Caco-2 (cell line): Measurements from ENCODE around the gene PDZK1IP1. TPM values are rescaled to one million over a fixed set of nuclear protein-coding genes. Genes with fewer than 3 reads are reported as not detected.
A peak's percentile ranks its signal among the peaks of the same experiment; 100 is the strongest.

Experiments used
- BruUV-seq: library from RNA; stranded (reverse); fragments of 400-500 nt; replicated peaks from 2 replicates; lab custom pipeline; 2021; lab: Mats Ljungman, UMichigan
- CTCF ChIA-PET: fragments of 300-600 bp; sonication (Branson Sonifier 250); formaldehyde crosslinking; loops from one replicate; lab custom pipeline; 2022; ENCODE audit warnings: antibody characterized with exemption; lab: Charles Lee
- POLR2A ChIA-PET: fragments of 300-600 bp; sonication (Branson Sonifier 250); formaldehyde crosslinking; loops from one replicate; lab custom pipeline; 2022; ENCODE audit warnings: antibody characterized with exemption; lab: Charles Lee
- DNase-seq, 2 experiments: peaks; one replicate each; pipeline versions ENCODE4 v3.0.0 to v3.0.0-alpha.2; 2020 to 2022
- H3K27me3 ChIP-seq: replicated peaks from 2 replicates; pipeline ENCODE4 v1.6.0; 2011; ENCODE audit warnings: low read length; ENCODE audit not compliant: control insufficient read depth, insufficient read depth
- H3K36me3 ChIP-seq: 2 replicates; pipeline ENCODE4 v1.5.1; 2011; ENCODE audit warnings: low read length; ENCODE audit not compliant: control insufficient read depth, insufficient read depth
- H3K4me1 ChIP-seq: fragments of 250-450 bp; sonication (Bioruptor Pico); 2 replicates; pipeline ENCODE4 v1.5.1; 2020; ENCODE audit warnings: mild to moderate bottlenecking
- H3K4me3 ChIP-seq: 2 replicates; pipeline ENCODE4 v1.5.1; 2011; ENCODE audit warnings: low read depth, mild to moderate bottlenecking, control low read depth, low read length
- H3K9me3 ChIP-seq: fragments of 250-450 bp; sonication (Bioruptor Pico); 2 replicates; pipeline ENCODE4 v1.5.1; 2020; ENCODE audit warnings: mild to moderate bottlenecking, moderate library complexity
- H3K27ac Mint-ChIP-seq: one replicate; pipeline ENCODE4 v1.8.0; 2022; ENCODE audit warnings: mixed read lengths; ENCODE audit not compliant: unreplicated experiment
- H3K27me3 Mint-ChIP-seq: one replicate; pipeline ENCODE4 v1.8.0; 2022; ENCODE audit warnings: mixed read lengths; ENCODE audit not compliant: insufficient read depth, unreplicated experiment
- H3K36me3 Mint-ChIP-seq: one replicate; pipeline ENCODE4 v1.8.0; 2022; ENCODE audit warnings: mild to moderate bottlenecking, mixed read lengths; ENCODE audit not compliant: insufficient read depth, unreplicated experiment
- H3K4me1 Mint-ChIP-seq: one replicate; pipeline ENCODE4 v1.8.0; 2022; ENCODE audit warnings: low read depth, mixed read lengths; ENCODE audit not compliant: unreplicated experiment
- H3K4me3 Mint-ChIP-seq: one replicate; pipeline ENCODE4 v1.8.0; 2022; ENCODE audit warnings: mild to moderate bottlenecking, moderate library complexity, mixed read lengths; ENCODE audit not compliant: unreplicated experiment
- H3K9me3 Mint-ChIP-seq: one replicate; pipeline ENCODE4 v1.8.0; 2022; ENCODE audit warnings: mixed read lengths; ENCODE audit not compliant: unreplicated experiment
- CTCF ChIP-seq, 2 experiments: fragments of 200-600 bp in 1 of 2; IDR thresholded peaks; 1 replicate in 1 of 2; 2 replicates in 1 of 2; pipeline versions ENCODE4 v1.5.1 to v1.8.0; 2011 to 2022; ENCODE audit warnings: antibody characterized with exemption in 1 of 2, control low read depth in 1 of 2, inconsistent platforms in 1 of 2, low read depth in 1 of 2, low read length in 1 of 2, mild to moderate bottlenecking in 1 of 2, moderate library complexity in 1 of 2; ENCODE audit not compliant: insufficient read depth in 1 of 2, severe bottlenecking in 1 of 2, unreplicated experiment in 1 of 2
- intact Hi-C: fragments of 100-400 bp; cut with micrococcal nuclease; formaldehyde crosslinking; loops from one replicate; pipeline ENCODE4 v1.10.0; 2022; ENCODE audit not compliant: unreplicated experiment
- total RNA-seq: library from RNA; stranded (reverse); gene quantifications from 2 replicates; pipeline ENCODE4 v1.2.3, GENCODE V29; 2022

PDZK1IP1 gene
- total RNA-seq, 1 experiment from 2014 or later, result 6.1 TPM

DNA sequence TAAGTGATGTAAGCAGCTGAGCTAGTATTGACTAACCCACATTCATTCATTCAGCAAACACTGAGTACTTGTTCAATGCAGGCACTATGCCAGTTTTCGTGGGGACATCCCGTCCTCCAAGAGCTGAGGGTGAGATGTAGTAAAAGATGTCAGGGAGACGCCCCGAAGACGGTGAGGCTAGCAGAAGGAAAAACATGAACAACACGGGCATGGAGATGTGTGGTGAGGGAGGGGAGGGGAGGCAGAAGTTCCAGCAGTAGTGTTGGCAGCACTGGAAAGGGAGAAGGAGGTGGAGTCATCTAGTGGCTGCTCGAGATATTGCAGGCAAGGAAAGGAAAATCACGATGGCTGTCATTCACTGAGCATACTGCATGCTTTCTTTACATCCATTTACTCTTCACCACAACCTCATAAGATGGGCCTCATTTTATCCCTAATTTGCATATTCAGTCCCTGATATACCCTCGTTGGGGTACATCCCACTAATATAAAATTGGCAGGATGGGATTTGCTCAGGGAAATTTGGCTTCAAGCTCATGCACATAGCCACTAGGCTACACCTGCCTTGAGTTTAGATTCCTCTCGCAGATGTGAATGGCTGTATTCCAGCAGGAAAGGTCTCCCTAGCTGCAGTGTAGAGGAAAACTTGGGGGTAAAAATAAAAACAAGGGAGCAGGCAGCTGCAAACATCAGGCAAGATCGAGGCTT is 14.5 kb downstream of the PDZK1IP1 start:
- no peaks in the 10 kb centered on the region for H3K27me3 ChIP-seq
- H3K36me3 Mint-ChIP-seq, result peaks cover 6% of the 10 kb centered on the region
- POLR2A ChIA-PET, result no interaction called here

GRCh38 chr1:47174656-47175020 is 15.2 kb downstream of the PDZK1IP1 start:
- Histone ChIP-seq H3K36me3 (no peaks in the 10 kb centered on the region), H3K4me3 (no peak overlapping the region), H3K9me3 (no peaks in the 10 kb centered on the region), H3K27me3 (no peaks in the 10 kb centered on the region), H3K4me1 (peaks cover 8% of the 10 kb centered on the region; the same call in 1 of the 2 replicates)
- peaks cover 11% of the 10 kb centered on the region for H3K4me1 Mint-ChIP-seq
- H3K36me3 Mint-ChIP-seq, result peaks cover 6% of the 10 kb centered on the region
- no peak overlapping the region for H3K4me3 Mint-ChIP-seq
- CTCF ChIA-PET, result no interaction called here
- DNase-seq, result no peak
- H3K9me3 Mint-ChIP-seq, result no peaks in the 10 kb centered on the region
- POLR2A ChIA-PET, result no interaction called here
- BruUV-seq, result no TSS peak
- H3K27ac Mint-ChIP-seq, result no peak overlapping the region
- intact Hi-C loops, result loop anchor here (10.0 kb wide), 1 partner anchor 540 kb away; no protein-coding TSS in a partner anchor
- H3K27me3 Mint-ChIP-seq, result no peaks in the 10 kb centered on the region
- no peak for TF ChIP-seq CTCF (IDR thresholded peaks at IDR 0.05; ENCODE audit: insufficient read depth in 1 of 2, low read depth in 1 of 2, low read length in 1 of 2, severe bottlenecking in 1 of 2, unreplicated experiment in 1 of 2)

More for the DNA sequence above, 14.5 kb downstream of the PDZK1IP1 start:
- H3K9me3 ChIP-seq, result no peaks in the 10 kb centered on the region
- BruUV-seq, result no TSS peak
- peak; percentile 71 to 72 for DNase-seq
- Mint-ChIP-seq H3K4me3 (peak overlapping the region; percentile 34), H3K27me3 (no peaks in the 10 kb centered on the region), H3K9me3 (no peaks in the 10 kb centered on the region), H3K4me1 (peaks cover 14% of the 10 kb centered on the region), H3K27ac (no peak overlapping the region)
- no peak overlapping the region for H3K4me3 ChIP-seq
- intact Hi-C loops, result loop anchor here (10.0 kb wide), 1 partner anchor 539 kb away; no protein-coding TSS in a partner anchor
- CTCF ChIA-PET, result no interaction called here
- peaks cover 13% of the 10 kb centered on the region; the same call in 1 of the 2 replicates for H3K4me1 ChIP-seq
- H3K36me3 ChIP-seq, result no peaks in the 10 kb centered on the region
- TF ChIP-seq CTCF (IDR thresholded peaks at IDR 0.05; ENCODE audit: insufficient read depth in 1 of 2, low read depth in 1 of 2, low read length in 1 of 2, severe bottlenecking in 1 of 2, unreplicated experiment in 1 of 2), result peak; percentile 76 to 87

GRCh38 chr1:47172782-47173181 is 17.1 kb downstream of the PDZK1IP1 start:
- no peak for TF ChIP-seq CTCF (IDR thresholded peaks at IDR 0.05; ENCODE audit: insufficient read depth in 1 of 2, low read depth in 1 of 2, low read length in 1 of 2, severe bottlenecking in 1 of 2, unreplicated experiment in 1 of 2)
- Mint-ChIP-seq H3K36me3 (no peaks in the 10 kb centered on the region), H3K4me1 (no peaks in the 10 kb centered on the region), H3K4me3 (no peak overlapping the region), H3K27ac (no peak overlapping the region), H3K9me3 (no peaks in the 10 kb centered on the region), H3K27me3 (peaks cover 7% of the 10 kb centered on the region)
- CTCF ChIA-PET, result no interaction called here
- Histone ChIP-seq H3K4me3 (no peak overlapping the region), H3K4me1 (0 out of 2 replicates have a peak, but pooled peaks cover 3% of the 10 kb centered on the region), H3K36me3 (no peaks in the 10 kb centered on the region), H3K27me3 (no peaks in the 10 kb centered on the region), H3K9me3 (no peaks in the 10 kb centered on the region)
- intact Hi-C loops, result loop anchor here (10.0 kb wide), 1 partner anchor 542 kb away; no protein-coding TSS in a partner anchor
- BruUV-seq, result no TSS peak
- POLR2A ChIA-PET, result no interaction called here
- no peak for DNase-seq
